Testis (tissue), 3 donors: ENCODE data around the gene USE1. TPM values are rescaled to one million over a fixed set of nuclear protein-coding genes. Genes with fewer than 3 reads are reported as not detected.

Source experiments
- DNase-seq: peaks from one replicate; pipeline ENCODE4 v3.0.0-alpha.2; 2019
- H3K27ac ChIP-seq, 2 donors: fragments of 200-600 bp; sonication (generic); one replicate each; pipeline ENCODE4 v1.5.1; 2019
- H3K27me3 ChIP-seq: fragments of 200-600 bp; sonication (generic); one replicate; pipeline ENCODE4 v1.5.1; 2019
- H3K36me3 ChIP-seq: fragments of 200-600 bp; sonication (generic); one replicate; pipeline ENCODE4 v1.5.1; 2017; ENCODE audit warnings: low read depth; ENCODE audit errors: missing control alignments
- H3K4me1 ChIP-seq: fragments of 200-600 bp; sonication (generic); one replicate; pipeline ENCODE4 v1.5.1; 2019
- H3K4me3 ChIP-seq, 2 donors: fragments of 200-600 bp; sonication (generic); one replicate each; pipeline ENCODE4 v1.5.1; 2017 to 2019
- H3K9me3 ChIP-seq: fragments of 200-600 bp; sonication (generic); one replicate; pipeline ENCODE4 v1.5.1; 2017
- POLR2A ChIP-seq: fragments of 450-650 bp; IDR thresholded peaks from one replicate; pipeline ENCODE4 v1.6.1; 2017; ENCODE audit warnings: antibody characterized with exemption, mild to moderate bottlenecking, moderate library complexity
- WGBS, 2 donors: methylation state at CpG; one replicate each; pipeline ENCODE4 v1.1.5; 2018; 5-methylcytosine and 5-hydroxymethylcytosine counted together
- intact Hi-C: fragments of 100-400 bp; cut with DNase I; formaldehyde crosslinking; loops from one replicate; pipeline ENCODE4 v1.15.1; 2023; ENCODE audit warnings: low total_unique reads
- polyA plus RNA-seq: library from polyadenylated mRNA; stranded (reverse); fragments of 350-450 nt; fragmentation: Illumina TruSeq; extraction: RNeasy Lipid Tissue Mini Kit (QIAGEN cat#74804); gene quantifications from one replicate; pipeline ENCODE4 v1.2.3, GENCODE V29; 2014; ENCODE audit warnings: low read depth, low replicate concordance; ENCODE audit not compliant: insufficient read depth
- total RNA-seq, 2 donors: library from RNA; depleted of rRNA; stranded (reverse); fragments of >200 nt; gene quantifications; one replicate each; pipeline ENCODE4 v1.2.3, GENCODE V29; 2016
- TF ChIP-seq, protein P1 (sequence below), 3 experiments: fragments of 450-650 bp in 2 of 3; fragments of 200-600 bp in 1 of 3; sonication (generic) in 1 of 3; IDR thresholded peaks; one replicate each; pipeline ENCODE4 v1.5.1; 2016 to 2019; ENCODE audit warnings: antibody characterized with exemption in 3 of 3, mild to moderate bottlenecking in 2 of 3, moderate library complexity in 1 of 3

The USE1 gene
- total and polyA plus RNA-seq, 3 donors from 2014 or later: 15.8 to 33.3 (median 23.8) TPM

DNA sequence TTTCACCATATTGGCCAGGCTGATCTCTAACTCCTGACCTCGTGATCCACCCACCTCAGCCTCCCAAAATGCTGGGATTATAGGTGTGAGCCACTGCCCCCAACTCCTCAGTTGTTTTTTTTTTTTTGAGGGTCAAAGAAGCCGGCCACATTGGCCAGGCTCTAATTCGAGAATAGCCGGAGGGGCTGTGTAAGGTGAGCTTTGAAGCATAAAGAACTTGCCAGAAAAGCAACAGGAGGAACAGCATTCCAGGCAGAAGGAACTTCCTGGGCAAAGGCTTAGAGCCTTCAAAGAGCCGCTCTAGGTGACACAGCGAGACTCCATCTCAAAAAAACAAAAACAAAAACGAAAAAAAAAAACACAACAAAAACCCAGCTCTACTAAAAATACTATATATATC is 50.9 kb downstream of the USE1 start:
- H3K4me3 ChIP-seq: no peak overlapping the region
- no peak for DNase-seq
- intact Hi-C loops: no loop called here

GRCh38 chr19:17266589-17266974 is 51.4 kb downstream of the USE1 start:
- intact Hi-C loops: no loop called here
- no peaks in the 10 kb centered on the region for H3K27me3 ChIP-seq
- TF ChIP-seq, protein P1, sequence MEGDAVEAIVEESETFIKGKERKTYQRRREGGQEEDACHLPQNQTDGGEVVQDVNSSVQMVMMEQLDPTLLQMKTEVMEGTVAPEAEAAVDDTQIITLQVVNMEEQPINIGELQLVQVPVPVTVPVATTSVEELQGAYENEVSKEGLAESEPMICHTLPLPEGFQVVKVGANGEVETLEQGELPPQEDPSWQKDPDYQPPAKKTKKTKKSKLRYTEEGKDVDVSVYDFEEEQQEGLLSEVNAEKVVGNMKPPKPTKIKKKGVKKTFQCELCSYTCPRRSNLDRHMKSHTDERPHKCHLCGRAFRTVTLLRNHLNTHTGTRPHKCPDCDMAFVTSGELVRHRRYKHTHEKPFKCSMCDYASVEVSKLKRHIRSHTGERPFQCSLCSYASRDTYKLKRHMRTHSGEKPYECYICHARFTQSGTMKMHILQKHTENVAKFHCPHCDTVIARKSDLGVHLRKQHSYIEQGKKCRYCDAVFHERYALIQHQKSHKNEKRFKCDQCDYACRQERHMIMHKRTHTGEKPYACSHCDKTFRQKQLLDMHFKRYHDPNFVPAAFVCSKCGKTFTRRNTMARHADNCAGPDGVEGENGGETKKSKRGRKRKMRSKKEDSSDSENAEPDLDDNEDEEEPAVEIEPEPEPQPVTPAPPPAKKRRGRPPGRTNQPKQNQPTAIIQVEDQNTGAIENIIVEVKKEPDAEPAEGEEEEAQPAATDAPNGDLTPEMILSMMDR (IDR thresholded peaks at IDR 0.05): no peak
- no peak for TF ChIP-seq POLR2A
- no peaks in the 10 kb centered on the region for H3K36me3 ChIP-seq
- no peak overlapping the region for H3K27ac ChIP-seq
- H3K4me3 ChIP-seq: no peak overlapping the region
- H3K9me3 ChIP-seq: no peaks in the 10 kb centered on the region
- 43 to 61% methylated on average over 12 of the region's 12 CpGs for WGBS, 2 donors
- no peak for DNase-seq
- peaks cover 6% of the 10 kb centered on the region for H3K4me1 ChIP-seq

More for the DNA sequence above, 50.9 kb downstream of the USE1 start:
- no peak overlapping the region for H3K27ac ChIP-seq
- 78 to 81% methylated on average over 7 of the region's 7 CpGs for WGBS, 2 donors
- TF ChIP-seq POLR2A: no peak
- TF ChIP-seq, protein P1 (IDR thresholded peaks at IDR 0.05): no peak
- no peaks in the 10 kb centered on the region for H3K9me3 ChIP-seq
- peaks cover 6% of the 10 kb centered on the region for H3K4me1 ChIP-seq
- no peaks in the 10 kb centered on the region for H3K36me3 ChIP-seq
- H3K27me3 ChIP-seq: no peaks in the 10 kb centered on the region

DNA sequence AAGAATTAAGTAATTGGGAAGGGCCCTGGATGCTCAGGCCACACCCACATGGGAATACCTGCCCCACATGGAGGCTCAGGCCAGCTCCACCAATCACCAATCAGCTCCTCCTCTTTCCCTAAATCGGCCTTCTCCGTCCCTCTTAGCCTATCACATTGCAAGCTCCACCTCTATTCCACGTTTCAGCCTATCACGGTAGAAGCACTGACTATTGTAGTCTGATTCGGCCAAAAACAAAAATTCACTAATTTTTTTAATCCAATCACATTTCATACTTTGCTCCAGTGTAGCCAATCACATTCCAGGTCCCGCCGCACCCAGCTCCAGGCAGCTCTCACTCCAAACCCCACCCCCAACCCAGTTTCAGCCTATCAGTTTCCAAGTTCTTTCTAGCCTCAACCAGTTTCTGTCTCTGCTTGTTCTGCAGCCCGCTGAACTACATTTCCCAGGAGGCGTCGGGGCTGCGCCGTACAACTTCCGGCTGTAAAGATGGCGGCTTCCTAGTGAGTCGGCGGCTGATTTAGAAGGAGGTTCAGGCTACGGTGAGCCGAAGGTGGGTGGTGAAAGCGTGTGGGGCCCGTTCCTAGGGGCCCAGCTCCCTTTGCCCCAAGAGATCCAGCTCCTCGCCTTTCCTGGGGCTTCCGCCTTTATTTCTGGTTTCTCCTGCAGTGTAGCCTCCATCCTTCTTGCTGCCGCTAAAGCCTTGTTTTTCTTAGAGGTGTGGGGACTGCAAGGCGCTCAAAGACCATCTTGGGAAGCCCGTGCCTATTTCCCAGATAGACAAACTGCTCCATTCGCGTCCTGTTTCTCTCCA is 52.0 kb downstream of the USE1 start, which contains the start of gene BABAM1:
Gene BABAM1 (plus strand): TSS at position 469 of the 814 bp plus-strand sequence. CDS start 1,364 bp downstream, outside the sequence.
- TF ChIP-seq POLR2A: no peak
- TF ChIP-seq, protein P1 (IDR thresholded peaks at IDR 0.05): no peak
- peak within 1 kb of the TSS; percentile 70 to 84 for H3K4me3 ChIP-seq
- intact Hi-C loops: no loop called here

GRCh38 chr19:17268754-17269153 is 53.6 kb downstream of the USE1 start:
- Histone ChIP-seq H3K36me3 (no peaks in the 10 kb centered on the region), H3K27ac (no peak overlapping the region), H3K27me3 (no peaks in the 10 kb centered on the region), H3K4me1 (peaks cover 6% of the 10 kb centered on the region), H3K9me3 (no peaks in the 10 kb centered on the region), H3K4me3 (no peak overlapping the region)
- intact Hi-C loops: no loop called here
- no peak for DNase-seq
- TF ChIP-seq POLR2A: no peak
- TF ChIP-seq, protein P1 (IDR thresholded peaks at IDR 0.05): no peak
- WGBS, 2 donors: 90% methylated on average over 13 of the region's 13 CpGs

More for the DNA sequence above, 52.0 kb downstream of the USE1 start, which contains the start of gene BABAM1:
- 0% methylated on average over 27 of the region's 27 CpGs for WGBS, 2 donors
- H3K9me3 ChIP-seq: no peaks in the 10 kb centered on the region
- H3K27ac ChIP-seq: peak within 1 kb of the TSS; percentile 61 to 80
- H3K4me1 ChIP-seq: peaks cover 6% of the 10 kb centered on the region
- H3K36me3 ChIP-seq: no peaks in the 10 kb centered on the region
- H3K27me3 ChIP-seq: no peaks in the 10 kb centered on the region
- peak; percentile 99 for DNase-seq

Other genes starting within 250 kb of the USE1 start
- 10 to 100 TPM; 30.8 to 46.1 TPM for gene CPAMD8, start 188.5 kb upstream of the USE1 start, total RNA-seq
- gene CPAMD8, start 188.5 kb upstream of the USE1 start, polyA plus RNA-seq: 12.0 TPM
- 10 to 100 TPM; 20.0 to 23.5 TPM for gene HAUS8, start 139.9 kb upstream of the USE1 start, total RNA-seq
- gene HAUS8, start 139.9 kb upstream of the USE1 start, polyA plus RNA-seq: 29.7 TPM
- 100 to 1,000 TPM; 407 TPM for gene MYO9B, start 139.6 kb upstream of the USE1 start, total RNA-seq
- gene MYO9B, start 139.6 kb upstream of the USE1 start, polyA plus RNA-seq: 121 TPM
- 10 to 100 TPM in 1 of 2 donors, 1 to 10 TPM in 1; 6.6 to 13.9 TPM for gene OCEL1, start 10.9 kb downstream of the USE1 start, total RNA-seq
- gene OCEL1, start 10.9 kb downstream of the USE1 start, polyA plus RNA-seq: 17.5 TPM
- 10 to 100 TPM; 63.1 to 71.8 TPM for gene NR2F6, start 30.6 kb downstream of the USE1 start, total RNA-seq
- 20.4 TPM for gene NR2F6, start 30.6 kb downstream of the USE1 start, polyA plus RNA-seq
- 1 to 10 TPM; 2.0 to 5.6 TPM for gene USHBP1, start 49.4 kb downstream of the USE1 start, total RNA-seq
- gene USHBP1, start 49.4 kb downstream of the USE1 start, polyA plus RNA-seq: 2.6 TPM
- gene BABAM1, start 52.1 kb downstream of the USE1 start, total RNA-seq: 10 to 100 TPM; 93.2 to 95.4 TPM
- gene BABAM1, start 52.1 kb downstream of the USE1 start, polyA plus RNA-seq: 110 TPM
- gene ANKLE1, start 66.5 kb downstream of the USE1 start, total RNA-seq: 1 to 10 TPM; 3.1 to 5.3 TPM
- gene ANKLE1, start 66.5 kb downstream of the USE1 start, polyA plus RNA-seq: 0.45 TPM
- 10 to 100 TPM; 27.1 to 49.1 TPM for gene ABHD8, start 88.1 kb downstream of the USE1 start, total RNA-seq
- 70.7 TPM for gene ABHD8, start 88.1 kb downstream of the USE1 start, polyA plus RNA-seq
- 100 to 1,000 TPM; 180 to 206 TPM for gene MRPL34, start 90.5 kb downstream of the USE1 start, total RNA-seq
- gene MRPL34, start 90.5 kb downstream of the USE1 start, polyA plus RNA-seq: 126 TPM
- gene DDA1, start 94.2 kb downstream of the USE1 start, total RNA-seq: 10 to 100 TPM; 46.4 to 55.5 TPM
- 123 TPM for gene DDA1, start 94.2 kb downstream of the USE1 start, polyA plus RNA-seq
- 10 to 100 TPM; 17.5 to 19.2 TPM for gene ANO8, start 119.5 kb downstream of the USE1 start, total RNA-seq
- 4.5 TPM for gene ANO8, start 119.5 kb downstream of the USE1 start, polyA plus RNA-seq
- gene GTPBP3, start 122.2 kb downstream of the USE1 start, total RNA-seq: 10 to 100 TPM; 21.6 to 22.9 TPM
- 9.7 TPM for gene GTPBP3, start 122.2 kb downstream of the USE1 start, polyA plus RNA-seq
- gene PLVAP, start 162.0 kb downstream of the USE1 start, total RNA-seq: 1 to 10 TPM; 3.4 to 4.4 TPM
- 20.5 TPM for gene PLVAP, start 162.0 kb downstream of the USE1 start, polyA plus RNA-seq
- 1 to 10 TPM in 1 of 2 donors, not detected in 1; 1.3 TPM for gene CCDC194, start 178.8 kb downstream of the USE1 start, total RNA-seq
- gene CCDC194, start 178.8 kb downstream of the USE1 start, polyA plus RNA-seq: 0.45 TPM
- 10 to 100 TPM; 37.4 to 64.4 TPM for gene BST2, start 190.3 kb downstream of the USE1 start, total RNA-seq
- gene BST2, start 190.3 kb downstream of the USE1 start, polyA plus RNA-seq: 71.4 TPM
- 10 to 100 TPM; 44.0 to 48.3 TPM for gene MVB12A, start 204.7 kb downstream of the USE1 start, total RNA-seq
- 28.6 TPM for gene MVB12A, start 204.7 kb downstream of the USE1 start, polyA plus RNA-seq
- gene TMEM221, start 233.3 kb downstream of the USE1 start, total RNA-seq: 1 to 10 TPM in 1 of 2 donors, under 1 TPM in 1; 0.68 to 2.6 TPM
- 1.4 TPM for gene TMEM221, start 233.3 kb downstream of the USE1 start, polyA plus RNA-seq
- gene NXNL1, start 245.6 kb downstream of the USE1 start, total RNA-seq: under 1 TPM in 1 of 2 donors, not detected in 1; 0.87 TPM
- gene NXNL1, start 245.6 kb downstream of the USE1 start, polyA plus RNA-seq: not detected